ENCODE measurements around the gene PHF20.
"Not testable (repeated sequence)": the region's sequence is repeated elsewhere in the genome, so short reads cannot be mapped to it uniquely, and the experiment has no call there.

PHF20 gene

DNA sequence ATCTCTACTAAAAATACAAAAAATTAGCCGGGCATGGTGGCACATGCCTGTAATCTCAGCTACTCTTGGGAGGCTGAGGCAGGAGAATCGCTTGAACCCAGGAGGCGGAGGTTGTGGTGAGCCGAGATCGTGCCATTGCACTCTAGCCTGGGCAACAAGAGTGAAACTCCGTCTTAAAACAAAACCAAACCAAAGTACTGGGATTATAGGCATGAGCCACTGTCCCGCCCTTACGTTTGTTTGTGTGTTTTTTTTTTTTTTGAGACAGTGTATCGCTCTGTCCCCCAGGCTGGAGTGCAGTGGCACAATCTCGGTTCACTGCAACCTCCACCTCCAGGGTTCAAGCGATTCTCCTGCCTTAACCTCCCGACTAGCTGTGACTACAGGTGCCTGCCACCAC is 12.0 kb downstream of the PHF20 start:
- DNase-seq, result not testable (repeated sequence)

DNA sequence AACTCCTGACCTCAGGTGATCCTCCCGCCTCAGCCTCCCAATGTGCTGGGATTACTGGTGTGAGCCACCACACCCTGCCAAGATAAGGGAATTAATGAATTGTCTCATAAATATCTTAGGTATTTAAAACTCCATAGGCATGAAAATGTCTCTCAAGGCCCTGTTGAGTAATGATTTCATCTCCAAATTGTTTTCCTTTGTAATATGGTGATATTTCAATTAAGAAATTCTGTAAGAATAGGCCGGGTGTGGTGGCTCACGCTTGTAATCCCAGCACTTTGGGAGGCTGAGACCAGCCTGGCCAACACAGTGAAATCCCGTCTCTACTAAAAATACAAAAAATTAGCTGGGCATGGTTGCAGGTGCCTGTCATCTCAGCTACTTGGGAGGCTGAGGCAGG is 13.7 kb downstream of the PHF20 start:
- DNase-seq, result not testable (repeated sequence)

DNA sequence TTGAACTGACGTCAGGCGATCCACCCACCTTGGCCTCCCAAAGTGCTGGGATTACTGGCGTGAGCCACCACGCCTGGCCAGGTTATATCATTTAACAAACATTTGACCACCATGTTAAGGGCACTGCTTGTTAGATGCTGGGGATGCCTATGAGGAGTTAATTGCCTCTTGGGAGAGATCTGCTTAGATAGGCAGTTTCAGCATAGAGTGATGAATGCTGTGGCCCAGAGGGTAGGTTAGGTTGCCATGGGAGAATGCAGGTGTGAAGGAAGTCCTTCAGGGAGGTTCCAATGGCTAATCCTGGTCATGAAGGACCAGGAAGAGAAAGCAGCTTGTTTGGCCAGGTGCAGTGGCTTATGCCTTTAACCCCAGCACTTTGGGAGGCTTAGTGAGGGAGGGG is 17.0 kb downstream of the PHF20 start:
- no peak for DNase-seq

DNA sequence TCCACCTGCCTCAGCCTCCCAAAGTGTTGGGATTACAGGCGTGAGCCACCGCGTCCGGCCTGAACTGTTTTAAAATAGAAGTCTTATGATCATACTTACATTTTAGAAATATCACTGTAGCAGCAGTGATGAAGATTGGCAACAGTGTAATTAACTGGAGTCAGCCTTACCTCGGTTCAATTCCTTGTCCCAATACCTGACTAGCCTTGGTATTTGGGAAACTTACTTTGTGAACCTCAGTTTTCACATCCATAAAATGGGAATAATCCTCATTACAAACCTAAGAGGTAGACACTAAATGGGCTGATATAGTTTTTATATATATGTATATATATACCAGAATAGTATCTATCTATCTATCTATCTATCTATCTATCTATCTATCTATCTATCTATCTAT is 19.3 kb downstream of the PHF20 start:
- DNase-seq, result no peak

DNA sequence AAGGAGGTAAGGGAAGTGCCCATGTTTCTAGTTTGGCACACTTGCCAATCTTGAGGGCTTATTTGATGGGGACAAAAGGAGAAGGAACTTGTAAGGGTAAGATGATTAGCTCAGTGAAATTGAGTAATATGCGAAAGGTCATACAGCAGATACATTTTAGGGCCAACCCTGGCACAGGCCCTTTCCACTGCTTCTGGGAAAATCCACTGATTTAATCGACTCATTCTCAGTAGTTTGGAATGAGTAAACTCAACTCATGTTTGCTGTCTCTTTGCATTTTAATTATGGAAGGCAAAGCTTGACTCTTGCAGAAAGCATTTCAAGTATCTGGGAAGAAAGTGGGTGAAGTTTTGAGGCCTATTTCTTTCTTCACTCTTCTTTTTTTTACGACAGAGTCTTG is 20.0 kb downstream of the PHF20 start:
- peak; percentile 92 for DNase-seq

DNA sequence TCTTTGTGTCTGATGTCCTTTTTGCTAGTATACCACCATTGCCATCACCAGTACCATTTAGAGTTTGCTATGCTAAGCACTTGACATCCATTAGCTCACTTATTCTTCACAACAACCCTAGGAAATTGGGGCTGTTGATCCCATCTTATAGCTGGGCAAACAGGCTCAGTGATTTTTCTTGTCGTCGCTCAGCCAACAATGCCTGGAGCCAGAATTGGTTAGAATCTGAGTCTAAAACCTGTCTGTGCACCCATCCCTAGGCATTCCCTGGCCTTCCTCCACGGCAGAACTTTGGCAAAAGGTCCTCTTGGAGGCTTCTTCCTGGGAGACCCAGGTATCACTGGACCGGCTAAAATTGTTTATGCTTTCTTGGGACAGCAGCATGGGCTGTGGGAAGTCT is 20.9 kb downstream of the PHF20 start:
- no peak for DNase-seq

DNA sequence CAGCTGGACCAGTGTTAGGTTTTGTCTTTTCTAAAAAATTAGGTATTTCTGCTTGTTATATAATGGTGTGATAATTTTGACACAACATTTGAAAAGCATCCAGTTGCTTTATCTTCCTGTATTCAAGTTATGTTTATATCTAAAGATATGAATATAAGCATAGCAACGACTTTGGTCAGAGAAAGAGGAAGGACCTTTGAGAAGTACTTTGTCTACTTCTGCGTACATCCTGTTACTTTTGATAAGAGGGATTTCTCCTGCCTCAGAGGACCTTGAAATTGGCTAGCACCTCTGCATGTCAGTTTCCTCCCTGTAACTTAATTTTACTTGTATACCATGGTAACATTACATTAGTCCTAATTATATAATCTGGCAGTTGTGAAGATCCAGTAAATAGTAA is 24.8 kb downstream of the PHF20 start:
- peak; percentile 35 for DNase-seq

DNA sequence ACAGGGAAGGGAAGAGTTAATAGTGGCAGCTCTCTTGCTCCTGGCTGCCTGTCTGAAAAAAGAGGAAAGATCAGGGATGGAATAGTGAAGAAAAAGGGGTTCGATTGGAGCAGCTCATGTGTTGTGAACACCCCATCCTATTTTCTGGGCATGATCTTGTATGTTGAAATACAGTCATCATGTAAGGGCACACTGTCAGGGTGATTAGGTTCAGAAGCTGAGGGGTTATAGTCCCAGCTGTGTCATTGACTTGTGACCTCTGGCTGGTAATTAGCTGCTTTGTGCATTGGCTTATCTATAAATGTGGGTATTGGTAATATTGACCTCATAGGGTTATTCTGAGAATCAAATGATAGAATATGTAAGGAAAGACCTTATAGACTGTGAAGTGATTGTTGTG is 30.1 kb downstream of the PHF20 start:
- no peak for DNase-seq

DNA sequence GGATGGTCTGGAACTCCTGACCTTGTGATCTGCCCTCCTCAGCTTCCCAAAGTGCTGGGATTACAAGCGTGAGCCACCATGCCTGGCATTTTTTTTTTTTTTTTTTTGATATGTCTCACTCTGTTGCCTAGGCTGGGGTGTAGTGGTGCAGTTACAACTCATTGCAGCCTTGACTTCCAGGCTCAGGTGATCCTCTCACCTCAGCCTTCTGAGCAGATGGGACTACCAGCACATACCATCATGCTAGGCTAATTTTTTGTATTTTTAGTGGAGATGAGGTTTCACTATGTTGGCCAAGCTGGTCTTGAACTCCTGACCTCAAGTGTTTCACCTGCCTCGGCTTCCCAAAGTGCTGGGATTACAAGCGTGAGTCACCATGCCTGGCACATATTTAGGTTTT is 34.3 kb downstream of the PHF20 start:
- DNase-seq, result no peak

DNA sequence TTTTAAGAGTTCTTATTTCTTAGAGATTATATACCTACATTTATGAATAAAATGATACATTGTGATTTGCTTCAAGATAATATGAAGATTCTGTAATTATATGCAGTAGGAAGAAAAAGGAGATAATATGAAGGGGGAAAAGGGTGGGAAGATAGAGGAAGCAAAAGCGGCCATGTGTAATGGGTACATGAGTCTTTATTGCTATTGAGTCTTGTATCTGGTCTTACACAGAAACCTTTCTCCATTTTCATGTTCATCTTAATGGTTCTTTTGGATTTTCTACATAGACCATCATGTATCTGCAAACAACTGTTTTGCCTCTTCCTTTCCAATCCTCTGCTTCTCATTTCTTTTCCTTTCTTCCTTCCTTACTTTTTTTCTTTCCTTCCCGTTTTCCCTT is 36.1 kb downstream of the PHF20 start:
- DNase-seq, result no peak

DNA sequence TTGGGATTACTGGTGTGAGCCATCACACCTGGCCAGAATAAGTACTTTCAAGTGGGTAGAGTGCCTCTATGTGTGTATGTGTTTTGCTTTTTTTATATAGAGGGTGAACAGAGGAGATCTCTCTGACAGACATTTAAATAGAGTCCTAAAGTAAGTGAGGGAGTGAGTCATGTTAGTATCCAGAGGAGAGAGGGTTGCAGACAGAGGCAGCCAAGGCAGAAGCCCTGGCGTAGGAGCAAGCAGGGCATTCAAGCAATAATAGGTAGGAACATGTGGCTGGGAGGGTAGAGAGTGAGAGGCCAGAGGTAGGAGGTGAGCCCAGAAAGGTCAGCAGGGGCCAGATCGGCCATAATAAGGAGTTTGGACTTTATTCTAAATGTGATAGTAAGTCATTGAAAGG is 48.9 kb downstream of the PHF20 start:
- DNase-seq, result no peak

DNA sequence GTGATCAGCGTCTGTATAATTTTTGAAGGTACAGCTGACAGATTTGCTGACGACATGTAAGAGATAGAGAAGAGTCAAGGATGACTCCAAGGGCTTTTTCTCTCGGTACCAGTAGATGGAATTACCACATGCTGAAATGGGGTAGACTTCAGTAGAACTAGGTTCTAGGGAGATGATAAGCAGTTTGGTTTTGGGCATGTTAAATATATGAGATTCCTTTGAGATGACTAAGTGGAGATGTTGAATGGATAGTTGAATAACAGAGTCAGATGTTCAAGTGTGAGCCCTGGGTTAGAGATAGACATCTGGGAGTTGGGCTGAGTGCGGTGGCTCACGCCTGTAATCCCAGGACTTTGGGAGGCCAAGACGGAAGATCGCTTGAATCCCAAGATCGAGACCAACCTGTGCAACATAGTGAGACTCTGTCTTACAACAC is 50.0 kb downstream of the PHF20 start:
- no peak for DNase-seq

DNA sequence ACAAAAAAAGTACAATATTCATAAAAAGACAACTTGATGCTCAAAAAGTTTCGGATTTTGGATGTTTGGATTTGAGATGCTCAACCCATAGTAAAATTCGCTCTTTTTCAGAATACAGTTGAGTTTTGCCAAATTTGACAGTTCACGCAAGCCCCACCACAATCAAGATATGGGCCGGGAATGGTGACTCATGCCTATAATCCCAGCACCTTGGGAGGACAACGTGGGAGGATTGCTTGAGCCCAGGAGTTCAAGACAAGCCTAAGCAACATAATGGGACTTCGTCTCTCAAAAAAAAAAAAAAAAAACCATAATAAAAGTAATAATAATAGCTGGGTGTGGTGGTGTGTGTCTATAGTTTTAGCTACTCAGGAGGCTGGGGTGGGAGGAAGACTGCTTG is 51.3 kb downstream of the PHF20 start:
- no peak for DNase-seq

DNA sequence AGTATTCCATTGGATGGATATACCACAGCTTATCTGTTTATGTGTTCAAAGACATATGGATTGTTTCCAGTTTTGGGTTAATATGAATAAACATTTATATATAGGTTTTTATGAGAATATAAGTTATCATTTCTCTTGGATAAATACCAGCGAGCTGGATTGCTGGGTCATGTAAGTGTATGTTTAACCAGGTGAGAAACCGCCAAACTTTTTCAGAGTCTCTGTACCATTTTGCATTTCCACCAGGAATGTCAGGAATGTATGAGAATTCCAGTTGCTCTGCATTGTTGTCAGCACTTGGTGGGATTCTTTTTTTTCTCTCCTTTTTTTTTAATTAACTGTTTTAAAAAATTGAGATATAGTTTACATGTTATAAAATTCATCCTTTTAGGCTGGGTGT is 52.1 kb downstream of the PHF20 start:
- no peak for DNase-seq

DNA sequence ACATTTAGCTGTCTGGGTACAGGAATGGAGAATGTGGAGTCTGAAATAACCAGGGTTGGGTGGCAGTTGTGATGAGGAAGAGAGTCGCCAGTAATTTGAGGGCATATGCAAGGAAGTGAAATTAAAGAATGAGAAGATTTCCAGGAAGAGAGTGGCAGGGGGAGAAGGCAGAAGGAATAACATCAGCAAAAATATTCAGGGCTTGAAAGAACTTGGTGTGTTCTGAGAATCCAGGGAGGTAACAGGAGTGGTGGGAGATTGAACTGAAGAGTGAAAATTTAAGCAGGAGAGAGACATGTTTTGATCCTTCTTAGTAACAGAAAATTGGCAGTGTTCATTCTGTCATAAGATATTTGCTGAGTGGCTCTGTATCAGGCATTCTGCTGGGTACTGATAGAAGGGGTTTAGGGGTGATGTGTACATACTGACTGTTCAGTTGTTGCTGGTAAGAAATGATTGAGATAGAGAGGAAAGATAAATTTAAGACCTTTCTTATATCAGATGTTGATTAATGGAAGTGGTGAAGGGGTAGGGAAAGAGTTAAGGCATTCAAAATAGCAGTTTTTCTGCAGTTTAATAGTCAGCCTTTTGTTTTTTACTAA is 54.7 kb downstream of the PHF20 start:
- peak; percentile 37 for DNase-seq

DNA sequence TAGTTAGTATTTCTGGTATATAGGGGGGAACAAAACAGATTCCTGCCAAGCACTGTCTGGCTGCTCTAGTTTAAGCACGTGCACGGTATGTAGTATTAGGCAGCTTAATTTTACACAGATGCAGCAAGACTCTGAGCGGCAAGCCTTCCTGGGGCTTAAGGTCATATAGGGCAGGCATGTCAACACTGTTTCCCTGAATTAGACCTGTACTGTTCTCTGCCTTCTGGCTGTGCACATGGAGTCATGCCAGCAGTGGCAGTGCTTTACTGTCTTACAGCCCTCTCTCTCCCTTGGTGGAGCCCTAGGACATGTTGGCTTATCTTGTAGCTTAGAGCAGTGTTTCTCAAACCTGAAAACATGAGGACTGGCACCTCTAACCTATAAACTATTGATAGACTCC is 56.6 kb downstream of the PHF20 start:
- no peak for DNase-seq

DNA sequence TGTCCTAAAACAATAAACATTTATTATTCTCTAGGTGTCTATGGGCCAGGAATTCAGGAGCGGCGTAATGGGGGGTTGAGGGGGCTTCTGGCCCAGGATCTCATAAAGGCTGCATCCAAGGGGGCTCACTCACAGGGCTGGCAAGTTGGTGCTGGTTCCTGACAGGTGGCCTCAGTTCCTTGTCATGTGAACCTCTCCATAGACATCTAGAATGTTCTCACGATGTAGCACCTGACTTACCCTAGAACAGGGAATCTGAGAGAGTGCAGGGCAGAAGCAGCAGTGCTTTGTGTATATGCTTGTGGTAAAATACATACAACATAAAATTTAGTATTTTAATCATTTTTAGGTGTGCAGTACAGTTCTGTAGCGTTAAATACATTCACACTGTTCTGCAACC is 57.1 kb downstream of the PHF20 start:
- DNase-seq, result no peak

DNA sequence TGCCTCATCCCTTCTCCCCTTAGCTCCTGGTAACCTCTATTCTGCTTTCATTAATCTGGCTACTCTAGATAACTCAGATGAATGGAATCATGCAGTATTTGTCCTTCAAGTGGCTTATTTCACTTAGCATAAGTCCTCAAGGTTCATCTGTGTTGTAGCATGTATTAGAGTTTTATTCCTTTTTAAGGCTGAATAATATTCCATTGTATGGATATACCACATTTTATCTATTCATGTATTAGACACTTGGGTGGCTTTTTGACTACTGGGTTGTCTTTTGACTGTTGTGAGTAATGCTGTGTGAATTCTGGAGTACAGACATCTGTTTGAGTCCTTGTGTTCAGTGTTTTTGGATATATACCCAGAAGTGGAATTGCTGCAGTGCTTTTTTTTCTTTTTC is 58.4 kb downstream of the PHF20 start:
- DNase-seq, result no peak

DNA sequence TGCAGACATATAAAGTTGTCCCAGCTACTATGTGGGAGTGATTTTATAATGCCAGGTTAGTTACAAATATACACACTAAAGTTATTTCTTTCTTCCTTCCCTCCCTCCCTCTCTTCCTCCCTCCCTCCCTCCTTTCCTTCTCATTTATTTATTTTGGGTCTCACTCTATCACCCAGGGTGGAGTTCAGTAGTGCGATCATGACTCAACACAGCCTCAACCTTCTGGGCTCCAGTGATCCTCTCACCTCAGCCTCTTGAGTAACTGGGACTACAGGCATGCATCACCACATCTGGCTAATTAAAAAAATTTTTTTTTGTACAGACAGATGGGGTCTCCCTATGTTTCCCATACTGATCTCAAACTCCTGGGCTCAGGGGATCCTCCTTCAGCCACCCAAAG is 59.2 kb downstream of the PHF20 start:
- DNase-seq, result no peak

DNA sequence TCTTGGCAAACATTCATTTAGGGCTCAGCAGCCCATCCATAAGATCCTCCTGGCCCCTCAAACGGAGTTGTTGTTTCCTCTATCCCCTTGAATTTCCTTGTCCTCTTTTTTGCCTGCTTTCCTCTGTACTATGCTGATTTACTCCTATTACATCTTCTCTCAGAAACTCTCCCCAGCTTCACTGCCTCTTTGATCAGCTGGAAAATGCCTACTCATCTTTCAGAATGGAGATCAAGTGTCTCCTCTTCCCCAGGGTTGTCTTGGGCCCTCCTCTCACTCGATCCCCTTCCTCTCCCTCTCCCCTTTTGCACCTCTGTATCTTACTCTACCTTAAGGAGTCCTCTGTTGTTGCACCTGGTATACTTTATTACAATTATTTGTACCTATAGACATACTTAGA is 60.2 kb downstream of the PHF20 start:
- DNase-seq, result no peak

DNA sequence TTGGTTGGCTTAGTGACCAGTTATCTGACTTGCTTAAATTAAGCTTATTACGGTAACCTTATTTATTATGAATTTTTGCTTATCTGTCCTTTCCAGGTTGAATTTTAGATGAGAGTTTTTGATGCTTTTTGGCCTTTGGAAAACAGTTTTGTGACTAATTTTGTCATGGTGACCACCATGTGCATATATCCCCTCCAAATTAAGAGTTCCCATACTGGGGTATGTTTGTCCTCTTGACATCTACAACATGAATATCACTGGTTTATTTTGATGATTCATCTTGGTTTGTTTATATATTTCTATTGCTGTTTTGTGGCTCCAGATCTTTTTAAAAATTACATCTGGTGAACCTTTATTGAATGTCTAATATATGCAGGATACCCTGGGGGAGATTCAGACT is 61.4 kb downstream of the PHF20 start:
- no peak for DNase-seq

DNA sequence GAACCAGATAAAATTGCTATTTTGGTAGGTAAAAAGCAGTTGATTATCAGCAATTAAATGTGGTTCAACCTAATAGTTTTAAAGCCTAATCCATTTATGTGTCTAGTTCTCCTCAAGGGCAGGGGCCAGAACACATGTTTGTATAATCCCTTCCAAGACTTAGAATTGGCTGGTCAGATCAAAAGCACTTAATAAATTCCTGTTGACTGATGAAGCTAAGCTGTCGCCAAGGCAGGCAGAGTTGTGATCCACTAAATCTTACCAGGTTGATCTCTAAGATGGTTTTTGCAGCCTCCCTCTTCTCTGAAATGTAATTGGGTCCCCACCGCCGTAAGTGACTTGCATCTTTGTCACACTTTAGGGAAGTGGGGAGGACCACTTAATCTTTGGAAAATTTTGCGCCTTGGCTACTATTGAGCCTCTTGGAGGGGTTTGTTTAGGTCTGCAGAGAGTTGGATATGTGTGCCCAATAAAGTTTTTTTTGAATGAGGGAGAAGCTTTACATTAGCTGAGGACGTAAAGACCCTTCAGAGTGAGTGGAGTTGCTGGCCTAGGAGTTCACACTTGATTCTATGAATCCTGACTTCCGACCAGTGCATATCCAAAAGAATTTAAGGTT is 65.9 kb downstream of the PHF20 start:
- DNase-seq, result no peak

DNA sequence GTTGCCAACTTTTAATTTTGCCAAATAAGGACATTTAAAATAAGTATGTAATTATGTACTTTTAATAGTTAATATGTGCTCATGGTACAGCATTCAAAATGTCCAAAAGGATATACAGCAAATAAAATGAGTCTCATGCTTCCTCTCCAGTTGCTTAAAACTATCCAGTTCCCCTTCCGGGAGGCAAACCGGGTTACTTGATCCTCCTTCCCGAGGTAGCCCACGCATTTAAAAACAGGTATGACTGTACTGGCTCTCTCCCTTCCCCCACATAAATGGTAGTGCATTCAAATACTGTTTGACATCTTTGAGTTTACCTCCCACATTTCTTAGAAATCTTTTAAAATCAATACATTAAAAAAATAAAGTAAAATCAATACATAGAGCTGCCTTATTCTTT is 66.4 kb downstream of the PHF20 start:
- no peak for DNase-seq

DNA sequence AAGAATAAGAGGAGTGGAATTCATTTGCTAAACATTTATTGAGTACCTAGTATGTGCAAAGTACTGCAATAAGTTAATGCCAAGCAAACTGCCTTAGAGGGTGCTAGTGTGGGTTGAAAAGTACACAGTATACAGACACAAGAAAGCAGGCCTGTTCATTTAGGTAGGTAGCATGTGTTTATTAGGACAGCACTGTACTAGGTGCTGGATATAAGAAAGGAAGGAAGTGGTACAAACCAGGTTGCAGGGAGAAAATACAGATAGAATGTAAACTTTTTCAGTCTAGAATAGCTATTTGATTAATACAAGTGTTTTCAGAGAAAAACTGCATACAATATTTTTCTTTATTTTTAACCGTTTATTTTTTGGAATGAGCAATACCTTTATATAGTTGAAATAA is 68.1 kb downstream of the PHF20 start:
- DNase-seq, result no peak

DNA sequence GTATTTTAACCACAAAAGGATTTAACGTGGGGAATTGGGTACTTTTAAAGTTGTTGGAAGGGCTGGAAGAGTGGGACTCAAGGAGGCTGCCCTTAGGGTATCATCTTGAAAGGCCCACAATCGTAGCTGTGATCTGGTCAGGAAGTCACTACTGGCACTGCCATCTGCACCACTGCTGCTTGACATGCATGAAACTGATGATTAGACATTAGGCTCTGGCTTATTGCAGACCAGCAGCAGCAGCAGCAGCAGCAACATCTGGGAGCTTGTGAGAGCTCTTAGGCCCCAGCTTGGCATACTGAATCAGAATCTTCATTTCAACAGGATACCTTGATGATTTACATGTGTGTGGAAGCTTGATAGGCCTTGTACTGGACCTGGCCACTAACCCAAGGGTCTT is 68.6 kb downstream of the PHF20 start:
- no peak for DNase-seq

All from suppressor macrophage treated with lipopolysaccharide for 4 hours (primary cell).